Large intestine (tissue), 3 donors: ENCODE data around the gene BRWD1. TPM values are rescaled to one million over a fixed set of nuclear protein-coding genes. Genes with fewer than 3 reads are reported as not detected.
A peak's percentile ranks its signal among the peaks of the same experiment; 100 is the strongest.
"Not testable (repeated sequence)": the region's sequence is repeated elsewhere in the genome, so short reads cannot be mapped to it uniquely, and the experiment has no call there.

Source experiments
- DNase-seq, 2 donors: peaks; one replicate each; pipeline versions ENCODE4 v3.0.0 to v3.0.0-alpha.2; 2013
- H3K27ac ChIP-seq: one replicate; pipeline ENCODE4 v1.5.1; 2013; ENCODE audit warnings: low read length
- H3K27me3 ChIP-seq: 2 replicates; pipeline ENCODE4 v1.6.1; 2013; ENCODE audit warnings: low read length; ENCODE audit not compliant: control insufficient read depth, insufficient read depth
- H3K36me3 ChIP-seq: 2 replicates; pipeline ENCODE4 v1.6.1; 2013; ENCODE audit warnings: low read length; ENCODE audit not compliant: control insufficient read depth, insufficient read depth
- H3K4me1 ChIP-seq: one replicate; pipeline ENCODE4 v1.6.1; 2013; ENCODE audit warnings: low read length; ENCODE audit not compliant: control insufficient read depth, insufficient read depth
- H3K4me3 ChIP-seq: one replicate; pipeline ENCODE4 v1.5.1; 2013; ENCODE audit warnings: low read length
- H3K9me3 ChIP-seq: one replicate; pipeline ENCODE4 v1.6.1; 2013; ENCODE audit warnings: mild to moderate bottlenecking, low read depth, low read length, moderate library complexity; ENCODE audit not compliant: control insufficient read depth
- WGBS: methylation state at CpG from one replicate; pipeline ENCODE4 v1.1.5; 2013; ENCODE audit warnings: low lambda C conversion rate; ENCODE audit not compliant: insufficient coverage; 5-methylcytosine and 5-hydroxymethylcytosine counted together
- polyA plus RNA-seq: library from polyadenylated mRNA; unstranded; fragments of 120-200 nt; gene quantifications from one replicate; pipeline ENCODE4 v1.2.1, GENCODE V29; 2013

The BRWD1 gene
- polyA plus RNA-seq, 1 donor: 32.9 TPM

DNA sequence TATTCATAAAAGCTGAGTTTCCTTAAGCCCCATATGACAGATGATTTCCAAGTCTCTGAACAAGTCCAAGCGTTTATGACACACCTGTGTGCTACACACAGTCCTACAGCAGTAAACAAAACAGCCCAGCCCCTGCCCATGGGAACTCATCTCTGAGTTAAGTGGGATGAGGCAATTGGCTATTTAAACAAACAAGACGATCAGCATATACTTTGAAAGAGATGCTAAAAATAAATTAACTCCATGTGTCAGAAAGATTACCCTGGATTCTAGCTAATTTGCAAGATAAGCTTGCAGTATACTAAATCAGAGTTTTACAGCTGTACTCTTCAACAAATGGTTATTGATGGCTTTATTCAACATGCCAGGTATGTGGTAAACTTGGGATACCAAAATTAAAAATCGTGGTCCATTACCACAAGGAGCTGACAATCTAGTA lies 137.1 kb downstream of the BRWD1 start:
- Histone ChIP-seq H3K27ac (no peak overlapping the region), H3K27me3 (no peaks in the 10 kb centered on the region), H3K36me3 (peaks cover 44% of the 10 kb centered on the region), H3K4me3 (no peak overlapping the region), H3K9me3 (no peaks in the 10 kb centered on the region), H3K4me1 (no peaks in the 10 kb centered on the region)
- no CpG with 5 or more reads among the region's 3 CpGs for WGBS
- DNase-seq: no peak

DNA sequence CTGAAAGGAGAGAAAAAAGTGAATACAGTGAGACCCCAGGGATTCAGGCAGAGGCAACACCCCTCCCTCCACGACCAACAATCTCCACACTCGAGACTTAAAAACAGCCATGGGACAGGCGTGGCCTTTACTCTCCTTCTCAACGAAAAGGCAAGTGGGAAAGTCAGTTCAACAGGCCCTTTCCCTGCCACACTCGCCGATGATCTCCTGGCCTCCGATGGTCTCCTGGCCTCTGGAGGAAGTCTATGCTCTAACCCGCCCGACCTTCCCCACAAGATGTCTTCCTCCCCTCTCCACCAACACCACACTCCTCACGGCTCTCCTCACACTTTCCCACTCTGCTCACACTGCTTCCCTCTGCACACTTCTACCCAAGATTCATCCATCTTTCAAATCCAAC lies 137.8 kb downstream of the BRWD1 start:
- Histone ChIP-seq H3K9me3 (no peaks in the 10 kb centered on the region), H3K4me3 (no peak overlapping the region), H3K27me3 (no peaks in the 10 kb centered on the region), H3K36me3 (peaks cover 46% of the 10 kb centered on the region), H3K27ac (no peak overlapping the region), H3K4me1 (no peaks in the 10 kb centered on the region)
- WGBS: 93% methylated on average over 3 of the region's 10 CpGs
- no peak for DNase-seq

DNA sequence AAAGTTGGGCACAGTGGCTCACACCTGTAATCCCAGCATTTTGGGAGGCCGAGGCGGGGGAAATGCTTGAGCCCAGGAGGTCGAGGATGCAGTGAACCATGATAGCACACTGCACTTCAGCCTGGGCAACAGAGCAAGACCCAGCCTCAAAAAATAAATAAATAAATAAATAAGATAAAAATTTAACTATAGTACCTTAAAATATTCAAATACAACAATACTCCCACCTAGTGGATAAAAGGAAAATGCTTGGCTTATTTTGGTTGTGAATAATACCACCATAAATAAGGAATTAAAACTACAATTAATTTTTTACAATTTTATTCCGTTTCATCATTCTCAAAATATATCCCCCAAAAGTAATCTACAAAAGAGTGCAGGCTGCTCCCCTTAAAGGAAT lies 138.3 kb downstream of the BRWD1 start:
- H3K27ac ChIP-seq: no peak overlapping the region
- H3K4me3 ChIP-seq: no peak overlapping the region
- H3K4me1 ChIP-seq: no peaks in the 10 kb centered on the region
- H3K9me3 ChIP-seq: no peaks in the 10 kb centered on the region
- WGBS: 100% methylated on average over 1 of the region's 4 CpGs
- DNase-seq: no peak
- H3K36me3 ChIP-seq: peaks cover 46% of the 10 kb centered on the region
- no peaks in the 10 kb centered on the region for H3K27me3 ChIP-seq

DNA sequence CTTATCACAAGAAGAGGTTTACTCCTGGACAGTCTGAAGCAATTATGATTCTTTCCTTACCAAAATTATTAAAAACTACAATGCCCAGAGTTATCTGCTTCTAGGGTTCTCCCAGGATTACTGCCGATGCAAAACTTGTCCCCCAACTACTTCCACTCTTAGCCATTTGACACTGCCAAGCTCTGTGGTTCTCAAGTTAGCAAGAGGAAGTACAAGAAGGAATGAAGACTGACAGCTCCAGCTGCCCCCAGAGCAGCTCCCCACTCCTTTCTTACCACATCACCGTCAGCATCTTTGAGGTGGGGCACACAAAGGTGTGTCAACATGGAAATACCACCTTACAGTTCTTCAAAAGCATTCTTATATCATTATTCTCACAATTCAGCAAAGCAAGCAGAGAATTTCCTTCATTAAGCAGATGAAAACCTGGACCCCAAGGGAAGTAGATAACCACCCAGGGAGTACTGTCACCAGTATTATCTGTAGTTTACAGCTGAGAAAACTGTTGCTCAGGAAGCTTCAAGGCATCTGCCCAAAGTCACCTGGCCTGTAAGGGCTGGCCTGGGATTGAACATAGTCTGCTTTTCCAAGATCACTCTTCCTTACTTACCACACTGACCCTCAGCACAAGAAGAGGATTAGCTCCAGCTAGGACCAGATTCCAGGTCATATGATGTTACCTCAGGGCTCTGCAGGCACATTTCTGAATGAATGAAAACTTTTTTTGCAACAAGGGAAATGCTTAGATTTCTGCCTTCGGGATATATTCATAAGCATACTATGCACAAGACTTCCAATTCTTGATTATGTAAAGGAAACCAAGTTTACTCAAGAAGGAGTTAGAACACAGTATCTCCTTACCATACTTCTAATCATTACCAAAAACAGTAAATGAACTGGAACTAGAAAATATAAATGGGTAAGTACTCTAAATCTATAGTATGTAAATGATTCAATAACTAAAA lies 139.4 kb downstream of the BRWD1 start:
- Histone ChIP-seq H3K27ac (no peak overlapping the region), H3K27me3 (no peaks in the 10 kb centered on the region), H3K4me3 (no peak overlapping the region), H3K4me1 (no peaks in the 10 kb centered on the region), H3K9me3 (no peaks in the 10 kb centered on the region), H3K36me3 (peaks cover 37% of the 10 kb centered on the region)
- WGBS: 100% methylated on average over 1 of the region's 3 CpGs
- no peak for DNase-seq

DNA sequence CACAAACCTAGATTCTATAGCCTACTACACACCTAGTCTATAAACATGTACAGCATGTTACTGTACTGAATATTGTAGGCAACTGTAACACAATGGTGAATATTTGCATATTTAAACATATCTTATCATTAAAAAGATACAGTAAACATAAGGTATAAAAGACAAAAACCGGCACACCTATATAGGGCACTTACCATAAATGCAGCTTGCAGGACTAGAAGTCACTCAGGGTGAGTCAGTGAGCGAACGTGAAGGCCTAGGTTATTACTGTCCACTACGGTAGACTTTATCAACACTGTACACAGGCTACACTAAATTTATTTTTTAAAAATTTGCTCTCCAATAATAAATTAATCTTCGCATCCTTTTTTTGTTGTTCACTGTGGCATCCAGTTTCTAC lies 143.5 kb downstream of the BRWD1 start:
- Histone ChIP-seq H3K4me3 (no peak overlapping the region), H3K4me1 (no peaks in the 10 kb centered on the region), H3K27me3 (no peaks in the 10 kb centered on the region), H3K36me3 (peaks cover 20% of the 10 kb centered on the region), H3K27ac (no peak overlapping the region), H3K9me3 (no peaks in the 10 kb centered on the region)
- WGBS: 100% methylated on average over 1 of the region's 5 CpGs
- DNase-seq: no peak

- Histone ChIP-seq H3K9me3 (no peaks in the 10 kb centered on the region), H3K27me3 (no peaks in the 10 kb centered on the region), H3K27ac (no peak overlapping the region), H3K36me3 (peaks cover 15% of the 10 kb centered on the region), H3K4me3 (no peak overlapping the region), H3K4me1 (no peaks in the 10 kb centered on the region)
- no peak for DNase-seq
- no CpG with 5 or more reads among the region's 2 CpGs for WGBS
Measured at GRCh38 chr21:39168800-39169199, 144.6 kb downstream of the BRWD1 start.

DNA sequence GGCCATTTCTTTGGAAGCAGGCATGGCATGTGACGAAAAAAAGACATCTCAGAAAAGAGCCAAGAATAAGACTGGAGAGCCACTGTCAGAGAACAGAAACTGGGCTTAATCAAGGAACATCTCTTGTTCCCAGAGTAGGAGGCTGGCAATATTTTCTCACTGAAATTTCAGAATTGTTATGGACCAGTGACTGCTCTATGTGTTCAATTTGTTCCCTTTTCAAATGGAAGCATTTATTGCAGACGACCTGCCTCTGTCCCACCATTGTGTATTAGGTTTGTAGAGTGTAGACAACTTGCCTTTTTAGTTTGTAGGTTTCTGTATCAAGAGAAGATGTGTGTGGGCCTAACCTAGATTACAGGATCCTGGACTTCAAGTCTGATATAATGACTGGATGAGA lies 148.9 kb downstream of the BRWD1 start:
- WGBS: no CpG with 5 or more reads among the region's 2 CpGs
- no peaks in the 10 kb centered on the region for H3K9me3 ChIP-seq
- H3K4me3 ChIP-seq: no peak overlapping the region
- no peaks in the 10 kb centered on the region for H3K4me1 ChIP-seq
- H3K36me3 ChIP-seq: no peaks in the 10 kb centered on the region
- DNase-seq: no peak
- no peaks in the 10 kb centered on the region for H3K27me3 ChIP-seq
- no peak overlapping the region for H3K27ac ChIP-seq

GRCh38 chr21:39161064-39161463 lies 152.4 kb downstream of the BRWD1 start:
- H3K27me3 ChIP-seq: no peaks in the 10 kb centered on the region
- H3K4me3 ChIP-seq: no peak overlapping the region
- H3K4me1 ChIP-seq: no peaks in the 10 kb centered on the region
- peaks cover 5% of the 10 kb centered on the region for H3K9me3 ChIP-seq
- no peak overlapping the region for H3K27ac ChIP-seq
- DNase-seq: peak in 1 of 2 donors; percentile 26
- no peaks in the 10 kb centered on the region for H3K36me3 ChIP-seq
- WGBS: 25% methylated on average over 2 of the region's 3 CpGs

DNA sequence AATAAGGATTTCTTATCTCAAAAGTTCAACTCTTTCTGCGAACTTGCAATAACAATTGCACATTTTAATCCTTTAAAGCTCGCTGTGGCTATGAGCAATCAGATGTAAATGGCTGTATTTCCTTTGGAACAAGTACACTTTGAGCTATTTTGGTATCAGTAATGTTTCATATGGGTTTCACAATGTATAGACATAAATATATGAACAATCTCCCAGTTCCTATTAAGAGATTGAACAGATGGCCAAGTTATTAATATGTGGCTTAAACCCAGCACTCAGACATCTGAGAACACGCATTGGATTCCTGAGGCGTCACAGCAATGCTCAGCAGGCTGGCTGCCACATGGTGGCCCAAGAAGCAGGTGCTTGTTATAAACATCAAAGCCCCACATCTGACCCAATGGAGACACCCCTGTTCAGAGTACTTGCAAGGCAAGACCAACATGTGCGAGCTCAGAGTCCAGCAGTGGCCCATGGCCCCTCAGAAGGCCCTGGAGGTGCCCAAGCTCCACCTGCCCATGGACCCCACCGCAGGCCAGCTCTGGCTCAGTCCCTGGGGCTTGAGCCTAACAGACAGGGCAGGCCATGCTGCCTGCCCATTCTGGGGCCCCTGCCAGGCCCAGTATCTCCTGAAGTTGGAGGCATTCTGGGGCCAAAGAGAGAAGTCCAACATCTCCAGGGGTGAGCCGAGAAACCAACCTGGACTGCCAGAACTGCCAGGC lies 153.9 kb downstream of the BRWD1 start:
- Histone ChIP-seq H3K4me3 (no peak overlapping the region), H3K36me3 (no peaks in the 10 kb centered on the region), H3K27ac (no peak overlapping the region), H3K27me3 (no peaks in the 10 kb centered on the region), H3K4me1 (no peaks in the 10 kb centered on the region), H3K9me3 (peaks cover 5% of the 10 kb centered on the region)
- WGBS: no CpG with 5 or more reads among the region's 7 CpGs
- DNase-seq: no peak

- H3K4me3 ChIP-seq, H3K9me3 ChIP-seq, H3K27ac ChIP-seq, H3K27me3 ChIP-seq, DNase-seq, H3K4me1 ChIP-seq, H3K36me3 ChIP-seq: not testable (repeated sequence)
- no CpG with 5 or more reads among the region's 34 CpGs for WGBS
Measured at GRCh38 chr21:39157241-39157640, 156.2 kb downstream of the BRWD1 start.
